Cardiac septum (tissue), 1 donor: ENCODE results near the gene SUSD1. TPM values are rescaled to one million over a fixed set of nuclear protein-coding genes. Genes with fewer than 3 reads are reported as not detected.

Experiments used
- DNase-seq: peaks from one replicate; pipeline ENCODE4 v3.0.0-alpha.2; 2020; ENCODE audit warnings: low spot score
- intact Hi-C: fragments of 100-400 bp; cut with DNase I; formaldehyde crosslinking; loops from one replicate; pipeline ENCODE4 v1.14.0; 2022
- total RNA-seq: library from RNA; stranded (reverse); fragmentation: NEBNext Ultra II Directional; extraction: Animal tissue kit (Norgen Biotek cat#: 25700); gene quantifications from one replicate; pipeline ENCODE4 v1.2.1, GENCODE V29; 2021
- donor health status: DM: no; HTN: no; CAD: no.

SUSD1 gene
- total RNA-seq, 1 donor from 2014 or later, result 4.3 TPM

DNA sequence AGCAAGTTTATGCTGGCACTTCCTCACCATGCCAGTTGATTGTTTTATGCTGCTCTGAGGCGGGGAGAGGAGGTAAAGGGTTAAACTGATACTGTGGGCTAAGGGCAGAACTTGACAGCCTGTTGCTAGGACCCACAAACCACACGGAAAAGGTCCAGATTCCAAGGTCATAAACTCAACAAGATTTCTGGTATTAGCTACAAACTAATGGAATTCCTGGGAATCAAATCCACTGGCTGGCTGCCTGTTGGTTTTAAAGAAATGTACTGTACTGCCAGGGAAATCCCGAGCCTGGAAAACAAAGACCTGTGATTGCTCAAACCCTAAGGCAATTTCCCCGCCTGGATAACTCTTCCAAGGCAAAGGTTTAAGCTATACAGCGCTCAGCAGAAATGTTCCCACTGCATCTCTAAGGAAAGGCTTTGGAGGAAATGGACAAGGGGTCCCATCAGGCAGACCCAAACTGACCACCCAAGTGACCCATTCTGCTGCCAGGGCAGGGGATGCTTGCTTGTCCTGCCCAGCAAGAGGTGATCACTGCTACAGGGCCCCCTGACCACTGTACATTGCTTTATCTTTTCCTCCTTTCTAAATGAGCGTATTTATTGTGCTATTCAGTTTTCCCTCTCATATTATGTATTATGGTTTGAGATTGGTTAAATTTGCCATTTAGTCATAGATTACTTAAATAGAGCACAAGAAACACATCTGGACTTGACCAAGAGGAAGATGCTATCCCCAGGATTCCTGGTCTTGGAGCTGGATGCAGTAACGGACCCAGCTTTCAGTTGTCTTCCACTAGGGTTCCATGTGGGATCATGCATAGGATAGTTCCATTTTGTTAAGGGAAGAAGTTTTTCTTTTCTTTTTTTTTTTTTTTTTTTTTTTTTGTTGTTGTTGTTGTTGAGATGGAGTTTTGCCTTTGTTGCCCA lies 124.3 kb downstream of the SUSD1 start:
- DNase-seq, result no peak
- intact Hi-C loops, result loop anchor here (5.0 kb wide), 1 partner anchor 39 kb away; no protein-coding TSS in a partner anchor

- intact Hi-C loops, result loop anchor here (5.0 kb wide), 1 partner anchor 38 kb away; no protein-coding TSS in a partner anchor
- DNase-seq, result no peak
Measured at GRCh38 chr9:112049811-112050516, 125.1 kb downstream of the SUSD1 start.

GRCh38 chr9:112048924-112049691 lies 126.0 kb downstream of the SUSD1 start:
- DNase-seq, result no peak
- intact Hi-C loops, result no loop called here

GRCh38 chr9:112047538-112048066 lies 127.5 kb downstream of the SUSD1 start:
- intact Hi-C loops, result no loop called here

GRCh38 chr9:112046181-112046580 lies 128.9 kb downstream of the SUSD1 start:
- intact Hi-C loops, result no loop called here

More at GRCh38 chr9:112047538-112048066, 127.5 kb downstream of the SUSD1 start:
- no peak for DNase-seq

GRCh38 chr9:112044881-112045280 lies 130.2 kb downstream of the SUSD1 start:
- intact Hi-C loops, result no loop called here
- DNase-seq, result no peak

More at GRCh38 chr9:112046181-112046580, 128.9 kb downstream of the SUSD1 start:
- no peak for DNase-seq

GRCh38 chr9:112044186-112044585 lies 130.9 kb downstream of the SUSD1 start:
- no peak for DNase-seq

DNA sequence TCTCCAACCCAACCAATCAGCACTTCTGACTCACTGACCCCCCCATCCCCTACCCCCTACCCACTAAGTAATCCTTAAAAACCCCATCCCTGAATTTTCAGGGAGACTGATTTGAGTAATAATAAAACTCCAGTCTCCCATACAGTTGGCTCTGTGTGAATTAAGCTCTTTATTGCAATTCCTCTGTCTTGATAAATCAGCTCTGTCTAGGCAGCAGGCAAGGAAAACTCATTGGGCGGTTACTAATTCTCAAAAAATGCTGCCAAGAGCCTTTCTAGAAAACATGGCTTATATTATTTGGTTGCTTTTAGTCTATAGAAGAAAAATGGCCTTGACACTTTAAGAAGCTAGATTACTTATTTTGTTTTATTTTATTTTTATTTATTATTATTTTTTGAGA lies 131.7 kb downstream of the SUSD1 start:
- no peak for DNase-seq
- intact Hi-C loops, result no loop called here

More at GRCh38 chr9:112044186-112044585, 130.9 kb downstream of the SUSD1 start:
- intact Hi-C loops, result no loop called here

DNA sequence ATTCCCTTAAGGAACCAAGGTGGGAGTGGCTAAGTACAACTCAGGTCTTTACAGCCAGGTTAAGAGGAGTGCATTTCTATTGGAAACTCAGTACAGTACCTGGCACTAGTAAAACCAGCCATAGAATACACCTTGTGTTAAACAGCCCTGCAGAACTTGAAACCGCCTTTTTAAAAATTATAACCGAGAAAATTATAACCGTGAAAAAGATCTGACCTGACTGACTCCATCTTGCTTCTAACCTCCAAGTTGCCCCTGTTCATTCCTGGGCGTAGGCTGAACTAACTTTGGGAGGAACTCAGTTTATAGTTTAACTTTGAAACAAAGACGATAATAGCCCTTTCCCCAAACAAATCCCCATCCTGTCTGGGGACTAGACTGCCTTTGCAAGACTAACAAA lies 132.3 kb downstream of the SUSD1 start:
- no peak for DNase-seq
- intact Hi-C loops, result no loop called here

DNA sequence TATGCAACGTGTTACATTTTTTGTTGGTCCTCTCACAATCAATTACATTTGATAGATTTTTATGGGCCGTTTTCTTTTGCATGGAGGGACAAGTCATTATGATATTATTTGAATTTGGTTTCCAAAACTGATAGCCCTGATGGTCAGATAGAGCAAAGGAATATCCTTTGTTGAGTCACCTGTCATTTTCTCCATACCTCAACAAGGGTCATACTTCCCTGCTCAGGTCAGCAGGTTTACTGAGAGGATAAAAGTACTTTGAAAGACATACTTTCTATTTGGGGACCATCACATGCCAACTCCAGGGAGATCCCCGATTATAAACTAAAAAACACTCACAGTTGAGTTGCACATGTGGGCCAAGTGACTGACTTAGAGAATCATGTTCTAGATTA lies 132.9 kb downstream of the SUSD1 start:
- no peak for DNase-seq
- intact Hi-C loops, result no loop called here

- peak; percentile 75 for DNase-seq
Measured at GRCh38 chr9:112041536-112042243, 133.4 kb downstream of the SUSD1 start.

DNA sequence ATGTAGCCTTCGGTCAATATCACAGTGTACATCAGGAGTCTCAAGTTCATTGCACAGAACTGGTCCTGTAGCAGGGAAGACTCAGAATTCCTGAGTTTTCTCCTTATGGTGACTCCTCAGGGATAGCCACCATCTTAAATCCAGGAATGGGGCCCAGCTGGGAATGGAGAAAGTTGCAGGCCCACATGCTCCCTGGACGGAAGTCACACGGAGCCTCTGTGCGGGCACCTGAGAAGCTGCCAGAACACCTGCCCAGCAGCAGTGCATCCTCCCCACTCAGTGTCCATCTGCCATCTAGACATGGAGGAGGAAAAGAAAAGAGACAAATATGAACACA lies 133.9 kb downstream of the SUSD1 start:
- intact Hi-C loops, result no loop called here
- DNase-seq, result no peak

More at GRCh38 chr9:112041536-112042243, 133.4 kb downstream of the SUSD1 start:
- intact Hi-C loops, result no loop called here

DNA sequence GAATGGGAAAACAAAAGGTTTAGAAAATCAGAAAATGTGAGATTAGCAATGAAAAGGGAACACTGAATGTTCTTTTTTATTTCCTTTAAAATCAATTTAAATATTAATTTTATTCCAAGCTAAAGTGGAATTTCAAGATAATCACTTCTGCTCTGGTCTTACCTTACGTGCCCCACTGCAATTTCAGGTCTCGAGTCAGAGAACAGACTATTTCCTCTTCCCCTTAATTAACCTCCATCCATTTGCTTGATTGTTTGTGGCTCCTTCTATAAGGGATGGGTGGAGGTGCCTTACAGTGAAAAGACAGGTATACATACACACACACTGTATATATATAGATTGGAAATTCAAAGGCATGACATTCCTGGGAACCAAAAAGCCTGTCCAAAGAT lies 137.1 kb downstream of the SUSD1 start:
- no peak for DNase-seq
- intact Hi-C loops, result no loop called here

- no peak for DNase-seq
- intact Hi-C loops, result no loop called here
Measured at GRCh38 chr9:112037281-112038016, 137.6 kb downstream of the SUSD1 start.

- DNase-seq, result no peak
- intact Hi-C loops, result no loop called here
Measured at GRCh38 chr9:112035166-112035826, 139.8 kb downstream of the SUSD1 start.

- intact Hi-C loops, result no loop called here
Measured at GRCh38 chr9:112034216-112034611, 140.9 kb downstream of the SUSD1 start.

GRCh38 chr9:112033237-112034215 lies 141.6 kb downstream of the SUSD1 start:
- intact Hi-C loops, result no loop called here
- no peak for DNase-seq

More at GRCh38 chr9:112034216-112034611, 140.9 kb downstream of the SUSD1 start:
- DNase-seq, result no peak
